HG03565 (cell line): ENCODE data around the gene LRRC61.

Experiments used
- ATAC-seq: cut with Tn5 transposase; IDR thresholded peaks from one replicate; pipeline ENCODE4 v1.9.1; 2021; ENCODE audit warnings: mild to moderate bottlenecking, moderate library complexity; ENCODE audit not compliant: unreplicated experiment

The LRRC61 gene

GRCh38 chr7:150346922-150347321, 23.8 kb downstream of the LRRC61 start:
- no peak for ATAC-seq

DNA sequence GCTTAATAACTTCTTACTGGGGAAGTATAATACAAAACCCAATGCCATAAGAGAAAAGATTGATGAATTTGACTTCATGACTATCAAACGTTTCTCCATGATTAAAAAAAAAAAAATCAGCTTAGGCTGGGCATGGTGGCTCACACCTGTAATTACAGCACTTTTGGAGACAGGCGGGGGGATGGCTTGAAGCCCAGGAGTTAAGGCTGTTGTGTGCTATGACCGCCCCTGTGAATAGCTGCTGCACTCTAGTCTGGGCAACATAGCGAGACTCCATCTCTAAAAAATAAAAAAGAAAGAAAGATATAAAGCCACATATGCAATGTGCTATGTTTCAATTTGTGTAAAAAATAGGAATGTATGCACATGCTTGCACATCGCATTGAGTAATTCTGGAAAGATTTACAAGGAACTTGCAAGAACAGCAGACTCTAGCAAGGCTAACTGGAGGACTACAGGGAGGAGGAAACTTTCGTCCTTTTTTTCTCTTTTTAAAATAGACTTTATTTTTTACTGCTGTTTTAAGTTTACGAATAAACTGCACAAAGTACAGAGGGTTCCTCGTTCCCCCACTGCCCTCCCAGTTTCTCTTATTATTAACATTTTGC, 28.5 kb downstream of the LRRC61 start:
- no peak for ATAC-seq

- ATAC-seq, result no peak
These were observed 32.5 kb downstream of the LRRC61 start for GRCh38 chr7:150355666-150356059.

GRCh38 chr7:150356265-150356897, 33.2 kb downstream of the LRRC61 start:
- no peak for ATAC-seq

DNA sequence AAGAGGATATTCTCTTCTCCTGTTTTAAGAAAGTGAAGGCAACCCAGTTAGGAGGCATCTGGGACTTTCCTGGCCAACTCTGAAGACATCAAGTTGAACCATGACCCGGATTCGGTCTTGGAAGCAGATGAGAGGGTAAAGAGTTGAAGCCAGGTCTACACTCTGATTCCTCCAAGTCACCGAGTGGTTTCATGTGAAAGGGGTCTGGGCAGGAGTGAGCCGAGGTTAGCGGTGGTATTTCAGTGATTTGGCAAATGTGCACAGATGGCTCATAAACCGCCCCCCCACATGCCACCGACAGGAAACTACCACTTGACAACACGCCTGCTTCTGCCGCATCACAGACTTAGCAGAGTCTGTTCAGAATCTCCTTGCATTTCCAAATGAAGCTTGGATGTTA, 34.1 kb downstream of the LRRC61 start:
- no peak for ATAC-seq

DNA sequence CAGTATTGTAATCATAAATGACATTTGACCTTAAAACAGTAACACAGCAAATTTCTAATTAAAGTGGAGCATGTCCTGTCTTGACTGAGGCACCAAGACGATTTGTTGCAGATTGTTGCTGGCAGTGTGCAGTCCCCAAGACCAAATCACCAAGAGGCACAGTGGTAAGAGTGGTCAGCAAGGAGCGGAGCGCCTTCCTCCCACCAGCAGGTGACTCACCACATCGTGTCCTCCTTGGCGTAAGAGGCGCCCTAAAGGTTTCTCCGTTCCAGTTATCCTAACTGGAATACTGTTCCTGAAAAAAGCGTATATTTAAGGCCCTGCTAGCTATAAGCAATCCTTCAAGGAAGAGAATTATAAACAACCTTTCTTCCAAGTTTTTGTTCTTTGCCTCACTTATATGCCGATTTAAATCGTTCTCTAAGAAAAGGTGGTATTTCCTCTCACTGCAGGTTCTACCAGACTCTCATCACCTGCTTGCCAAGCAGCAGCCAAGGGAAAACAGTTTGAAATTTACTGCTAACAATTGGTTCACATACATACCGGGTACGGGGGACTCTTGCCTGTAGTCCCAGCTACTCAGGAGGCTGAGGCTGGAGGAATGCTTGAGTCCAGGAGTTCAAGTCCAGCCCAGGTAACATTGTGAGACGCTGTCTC, 34.7 kb downstream of the LRRC61 start:
- ATAC-seq, result no peak

DNA sequence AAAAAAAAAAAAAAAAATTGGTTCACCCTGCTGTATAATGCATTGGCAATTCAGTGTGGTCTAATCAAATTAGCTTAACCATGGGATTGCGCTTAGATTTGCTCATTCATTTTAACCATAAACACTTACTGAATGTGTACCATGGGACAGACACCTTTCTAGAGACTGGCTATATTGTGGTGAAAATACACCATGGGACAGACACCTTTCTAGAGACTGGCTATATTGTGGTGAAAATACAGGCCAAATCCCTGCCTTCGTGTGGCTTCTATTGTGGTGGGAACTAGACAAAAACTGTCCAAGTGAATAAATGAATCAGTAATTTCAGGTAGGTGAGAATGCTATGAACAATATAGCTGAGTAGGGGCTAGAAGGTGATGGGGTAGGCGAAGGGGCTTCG, 35.3 kb downstream of the LRRC61 start:
- no peak for ATAC-seq

GRCh38 chr7:150358988-150359621, 36.0 kb downstream of the LRRC61 start:
- no peak for ATAC-seq

- no peak for ATAC-seq
These were observed 36.6 kb downstream of the LRRC61 start for GRCh38 chr7:150359622-150360362.

- ATAC-seq, result no peak
These were observed 37.4 kb downstream of the LRRC61 start for GRCh38 chr7:150360363-150361058.

DNA sequence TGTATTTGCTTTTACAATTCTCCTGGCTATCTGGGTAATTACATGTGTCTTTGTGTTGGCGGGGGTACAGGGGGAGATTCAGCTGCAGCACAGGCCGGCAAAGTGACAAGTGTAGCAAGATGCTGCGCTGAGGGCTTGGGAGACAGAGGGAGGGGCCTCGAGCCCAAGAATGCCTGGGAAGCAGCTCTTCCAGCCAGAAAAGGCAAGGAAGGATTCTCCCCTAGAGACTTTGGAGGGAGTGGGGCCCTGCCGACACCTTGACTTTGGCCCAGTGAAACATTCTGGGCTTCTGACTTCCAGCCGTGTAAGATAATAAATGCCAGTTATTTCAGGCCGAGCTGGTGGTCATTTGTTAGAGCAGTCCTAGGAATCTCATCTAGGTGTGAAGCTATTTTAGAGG, 38.2 kb downstream of the LRRC61 start:
- no peak for ATAC-seq

GRCh38 chr7:150361807-150362621, 38.9 kb downstream of the LRRC61 start:
- ATAC-seq, result no peak

DNA sequence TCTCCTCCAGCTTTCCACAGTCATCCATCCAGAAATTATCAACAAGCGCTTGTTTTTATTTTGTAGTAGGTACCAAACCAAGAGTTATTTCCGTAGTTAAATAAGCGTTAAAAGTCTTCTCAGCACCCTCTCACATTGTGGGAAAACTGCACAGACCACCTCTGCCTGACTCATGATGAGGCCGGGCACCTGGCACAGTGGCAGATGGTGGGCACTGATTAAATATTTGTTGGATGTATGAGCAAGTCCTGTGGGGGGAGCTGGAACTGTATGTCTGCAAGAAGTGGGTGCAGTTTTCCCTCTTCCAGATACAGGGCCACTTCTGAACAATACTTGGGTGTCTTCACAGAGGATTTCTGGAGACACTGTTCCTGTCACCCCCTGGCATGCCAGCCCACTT, 40.2 kb downstream of the LRRC61 start:
- no peak for ATAC-seq

GRCh38 chr7:150363872-150364271, 40.7 kb downstream of the LRRC61 start:
- no peak for ATAC-seq

- ATAC-seq, result no peak
These were observed 42.0 kb downstream of the LRRC61 start for GRCh38 chr7:150365194-150365593.

GRCh38 chr7:150365673-150366398, 42.7 kb downstream of the LRRC61 start:
- no peak for ATAC-seq

DNA sequence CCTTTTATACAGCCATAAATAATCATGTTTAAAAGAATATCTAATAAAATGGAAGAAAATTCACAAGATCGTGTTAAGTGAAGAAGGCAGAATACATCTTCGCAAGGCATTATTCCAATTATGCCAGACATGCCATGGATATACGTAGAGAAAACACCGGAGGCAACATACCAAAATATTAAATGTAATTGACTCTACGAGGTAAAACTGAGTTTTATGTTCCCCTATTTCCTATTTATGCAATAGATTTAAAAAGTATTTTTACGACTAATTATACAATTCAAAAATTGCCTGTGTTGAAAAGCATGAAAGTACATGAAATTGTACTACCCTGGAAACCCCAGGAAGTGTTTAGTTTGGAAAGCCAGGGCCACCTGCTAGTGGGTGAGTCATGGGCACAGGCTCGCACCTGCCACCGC, 44.5 kb downstream of the LRRC61 start:
- ATAC-seq, result no peak

- ATAC-seq, result peak; percentile 41
These were observed 45.1 kb downstream of the LRRC61 start, which contains the start of gene REPIN1 for GRCh38 chr7:150368096-150368883. Gene REPIN1, plus strand, starts transcription at chr7:150368822. Its CDS starts 890 bp downstream, at chr7:150369712.
